Measurements from ENCODE around the gene CDC14C. TPM values are rescaled to one million over a fixed set of nuclear protein-coding genes. Genes with fewer than 3 reads are reported as not detected.
"Not testable (repeated sequence)": the region's sequence is repeated elsewhere in the genome, so short reads cannot be mapped to it uniquely, and the experiment has no call there.

The CDC14C gene
- total RNA-seq, 1 donor from 2014 or later: not detected

DNA sequence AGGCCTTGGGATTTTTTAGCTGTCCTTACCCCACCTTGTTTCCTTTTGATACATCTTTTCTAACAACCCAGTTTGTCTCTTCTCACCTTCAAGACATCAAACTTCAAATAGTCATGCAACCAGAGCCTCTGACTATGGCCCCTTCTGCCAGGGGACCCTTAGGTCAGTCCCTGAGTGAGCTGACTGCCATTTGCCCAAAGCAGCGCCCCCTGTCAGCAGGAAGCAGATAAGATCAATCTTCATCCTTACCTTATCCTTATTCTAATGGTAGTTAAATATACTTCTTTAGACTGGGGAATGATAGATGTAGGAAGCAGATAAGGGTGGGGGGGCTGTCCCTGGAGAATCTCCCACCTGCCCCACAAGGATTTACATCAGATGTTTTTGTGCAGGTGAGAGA, 29.8 kb upstream of the CDC14C start:
- intact Hi-C loops (cut with DNase I): no loop called here
- Histone ChIP-seq H3K4me1 (no peaks in the 10 kb centered on the region), H3K27me3 (no peaks in the 10 kb centered on the region), H3K36me3 (no peaks in the 10 kb centered on the region), H3K4me3 (no peak overlapping the region), H3K9me3 (no peaks in the 10 kb centered on the region), H3K27ac (no peak overlapping the region)
- DNase-seq (ENCODE audit: extremely low spot score in 2 of 2): no peak
- TF ChIP-seq, protein P1, sequence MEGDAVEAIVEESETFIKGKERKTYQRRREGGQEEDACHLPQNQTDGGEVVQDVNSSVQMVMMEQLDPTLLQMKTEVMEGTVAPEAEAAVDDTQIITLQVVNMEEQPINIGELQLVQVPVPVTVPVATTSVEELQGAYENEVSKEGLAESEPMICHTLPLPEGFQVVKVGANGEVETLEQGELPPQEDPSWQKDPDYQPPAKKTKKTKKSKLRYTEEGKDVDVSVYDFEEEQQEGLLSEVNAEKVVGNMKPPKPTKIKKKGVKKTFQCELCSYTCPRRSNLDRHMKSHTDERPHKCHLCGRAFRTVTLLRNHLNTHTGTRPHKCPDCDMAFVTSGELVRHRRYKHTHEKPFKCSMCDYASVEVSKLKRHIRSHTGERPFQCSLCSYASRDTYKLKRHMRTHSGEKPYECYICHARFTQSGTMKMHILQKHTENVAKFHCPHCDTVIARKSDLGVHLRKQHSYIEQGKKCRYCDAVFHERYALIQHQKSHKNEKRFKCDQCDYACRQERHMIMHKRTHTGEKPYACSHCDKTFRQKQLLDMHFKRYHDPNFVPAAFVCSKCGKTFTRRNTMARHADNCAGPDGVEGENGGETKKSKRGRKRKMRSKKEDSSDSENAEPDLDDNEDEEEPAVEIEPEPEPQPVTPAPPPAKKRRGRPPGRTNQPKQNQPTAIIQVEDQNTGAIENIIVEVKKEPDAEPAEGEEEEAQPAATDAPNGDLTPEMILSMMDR (IDR thresholded peaks at IDR 0.05): no peak
- TF ChIP-seq POLR2AphosphoS5 (IDR thresholded peaks at IDR 0.05; ENCODE audit: insufficient read depth in 1 of 2, low read depth in 1 of 2) (no peak), POLR2A (IDR thresholded peaks at IDR 0.05) (no peak)

DNA sequence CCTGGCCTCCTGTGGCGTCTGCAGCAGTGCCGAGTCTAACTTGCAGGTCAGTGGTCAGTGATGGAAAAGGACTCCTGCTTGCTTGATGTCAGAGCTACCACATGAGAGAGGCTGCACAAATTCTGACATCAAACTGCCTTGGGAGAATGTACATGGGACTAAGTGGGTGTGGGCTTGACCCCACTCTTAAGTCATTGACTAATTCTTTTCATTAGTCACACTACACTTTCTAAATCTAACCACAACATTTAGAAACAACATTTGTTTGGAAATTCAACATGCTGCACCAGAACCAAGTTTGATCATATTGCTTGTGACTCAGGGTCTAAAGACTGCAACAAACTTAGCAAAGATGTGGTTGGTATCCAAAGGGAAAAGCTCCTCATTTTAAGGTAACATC, 24.4 kb upstream of the CDC14C start:
- Histone ChIP-seq H3K4me3 (no peak overlapping the region), H3K27ac (no peak overlapping the region), H3K4me1 (no peaks in the 10 kb centered on the region), H3K27me3 (no peaks in the 10 kb centered on the region), H3K9me3 (no peaks in the 10 kb centered on the region), H3K36me3 (no peaks in the 10 kb centered on the region)
- intact Hi-C loops (cut with DNase I): no loop called here
- TF ChIP-seq, protein P1 (IDR thresholded peaks at IDR 0.05): no peak
- TF ChIP-seq POLR2A (IDR thresholded peaks at IDR 0.05): no peak
- TF ChIP-seq POLR2AphosphoS5 (IDR thresholded peaks at IDR 0.05; ENCODE audit: insufficient read depth in 1 of 2, low read depth in 1 of 2): no peak
- DNase-seq (ENCODE audit: extremely low spot score in 2 of 2): no peak

DNA sequence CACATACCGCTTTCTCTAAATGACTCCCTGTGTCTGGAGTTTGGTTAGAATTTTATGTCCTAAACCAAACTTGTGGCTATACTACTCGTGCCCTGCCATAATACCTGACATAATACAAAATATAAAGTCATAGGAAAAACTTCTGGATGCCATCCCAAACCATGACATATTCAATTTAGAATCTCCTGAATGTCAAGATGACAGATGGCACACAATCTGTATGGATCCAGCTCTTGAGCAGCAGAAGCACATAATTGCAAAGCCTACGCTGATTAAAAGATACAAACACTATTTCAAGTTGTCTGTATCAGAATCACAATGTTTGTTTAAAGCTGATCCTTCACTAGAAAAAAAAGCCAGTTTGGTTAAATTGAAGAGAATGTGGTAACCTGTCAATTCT, 22.4 kb upstream of the CDC14C start:
- intact Hi-C loops (cut with DNase I): no loop called here
- DNase-seq (ENCODE audit: extremely low spot score in 2 of 2): no peak
- no peaks in the 10 kb centered on the region for H3K4me1 ChIP-seq
- no peaks in the 10 kb centered on the region for H3K9me3 ChIP-seq
- H3K27ac ChIP-seq: no peak overlapping the region
- no peaks in the 10 kb centered on the region for H3K27me3 ChIP-seq
- no peaks in the 10 kb centered on the region for H3K36me3 ChIP-seq
- no peak overlapping the region for H3K4me3 ChIP-seq
- TF ChIP-seq, protein P1 (IDR thresholded peaks at IDR 0.05): no peak
- TF ChIP-seq POLR2AphosphoS5 (IDR thresholded peaks at IDR 0.05; ENCODE audit: insufficient read depth in 1 of 2, low read depth in 1 of 2) (no peak), POLR2A (IDR thresholded peaks at IDR 0.05) (no peak)

DNA sequence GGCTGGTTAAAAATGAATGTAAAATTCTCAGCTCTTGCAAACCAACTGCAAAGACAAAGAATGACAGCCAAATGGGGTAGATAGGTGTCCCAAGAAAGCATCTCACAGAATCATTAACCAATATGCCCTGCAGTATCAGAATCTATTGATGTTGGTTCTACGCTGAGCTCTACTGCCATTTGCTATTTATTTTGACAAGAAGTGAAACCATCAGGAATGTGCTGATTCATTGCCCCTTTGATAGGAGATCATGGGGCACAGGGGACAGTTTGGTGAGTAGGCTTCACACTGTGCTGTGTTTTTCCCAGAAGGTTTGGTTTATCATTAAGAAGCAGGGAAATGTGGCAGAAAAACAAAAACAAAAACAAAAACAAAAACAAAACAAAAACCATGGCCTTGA, 19.4 kb upstream of the CDC14C start:
- Histone ChIP-seq H3K4me1 (no peaks in the 10 kb centered on the region), H3K27ac (no peak overlapping the region), H3K36me3 (no peaks in the 10 kb centered on the region), H3K27me3 (no peaks in the 10 kb centered on the region), H3K4me3 (no peak overlapping the region), H3K9me3 (no peaks in the 10 kb centered on the region)
- DNase-seq (ENCODE audit: extremely low spot score in 2 of 2): no peak
- TF ChIP-seq POLR2AphosphoS5 (IDR thresholded peaks at IDR 0.05; ENCODE audit: insufficient read depth in 1 of 2, low read depth in 1 of 2) (no peak), POLR2A (IDR thresholded peaks at IDR 0.05) (no peak)
- TF ChIP-seq, protein P1 (IDR thresholded peaks at IDR 0.05): no peak
- intact Hi-C loops (cut with DNase I): no loop called here

DNA sequence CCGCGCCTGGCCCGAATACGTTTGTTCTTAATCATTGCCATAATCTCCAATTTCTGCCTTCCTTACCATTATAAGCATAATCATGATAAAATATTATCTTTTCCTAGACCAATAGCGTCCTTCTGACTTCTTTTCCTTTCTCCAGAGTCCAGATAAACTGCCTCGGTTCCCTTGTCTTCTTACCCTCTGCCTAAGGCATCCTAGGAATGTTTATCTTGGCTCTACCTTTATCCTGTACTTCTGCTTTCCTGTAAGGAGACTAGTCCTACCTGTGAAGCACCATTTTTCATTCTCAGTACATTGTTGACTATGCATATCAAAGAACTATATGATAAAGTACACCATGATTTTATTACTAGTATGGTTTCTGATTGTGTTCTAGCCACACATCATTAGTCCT, 18.7 kb upstream of the CDC14C start:
- H3K4me3 ChIP-seq; intact Hi-C loops (cut with DNase I): not testable (repeated sequence)

DNA sequence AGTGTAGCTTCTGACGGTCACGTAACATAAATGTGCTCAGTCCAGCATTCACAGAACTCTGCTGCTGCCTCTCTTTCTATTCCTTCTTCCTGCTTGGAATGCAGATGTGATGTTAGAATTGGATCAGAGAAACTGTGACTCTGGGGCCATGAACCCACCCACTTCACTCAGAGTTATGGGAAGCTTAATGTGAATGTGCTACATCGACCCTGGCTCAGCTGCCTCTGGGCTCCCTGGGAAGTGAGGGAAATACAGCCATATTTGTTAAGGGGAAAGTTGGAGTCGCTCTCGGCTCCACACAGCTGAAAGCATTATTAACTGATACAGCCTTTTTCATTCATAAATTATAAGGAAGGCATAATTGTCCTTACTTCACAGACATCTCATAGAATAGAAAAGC, 14.5 kb upstream of the CDC14C start:
- intact Hi-C loops (cut with DNase I); H3K27me3 ChIP-seq; H3K27ac ChIP-seq; DNase-seq (ENCODE audit: extremely low spot score in 2 of 2); H3K9me3 ChIP-seq; H3K4me1 ChIP-seq; H3K4me3 ChIP-seq; H3K36me3 ChIP-seq: not testable (repeated sequence)

More for the DNA sequence above, 18.7 kb upstream of the CDC14C start:
- not testable (repeated sequence) for H3K36me3 ChIP-seq; H3K4me1 ChIP-seq; H3K27ac ChIP-seq; H3K9me3 ChIP-seq; H3K27me3 ChIP-seq; DNase-seq (ENCODE audit: extremely low spot score in 2 of 2)
